ENCODE measurements around the gene TYMP.

Gene TYMP

DNA sequence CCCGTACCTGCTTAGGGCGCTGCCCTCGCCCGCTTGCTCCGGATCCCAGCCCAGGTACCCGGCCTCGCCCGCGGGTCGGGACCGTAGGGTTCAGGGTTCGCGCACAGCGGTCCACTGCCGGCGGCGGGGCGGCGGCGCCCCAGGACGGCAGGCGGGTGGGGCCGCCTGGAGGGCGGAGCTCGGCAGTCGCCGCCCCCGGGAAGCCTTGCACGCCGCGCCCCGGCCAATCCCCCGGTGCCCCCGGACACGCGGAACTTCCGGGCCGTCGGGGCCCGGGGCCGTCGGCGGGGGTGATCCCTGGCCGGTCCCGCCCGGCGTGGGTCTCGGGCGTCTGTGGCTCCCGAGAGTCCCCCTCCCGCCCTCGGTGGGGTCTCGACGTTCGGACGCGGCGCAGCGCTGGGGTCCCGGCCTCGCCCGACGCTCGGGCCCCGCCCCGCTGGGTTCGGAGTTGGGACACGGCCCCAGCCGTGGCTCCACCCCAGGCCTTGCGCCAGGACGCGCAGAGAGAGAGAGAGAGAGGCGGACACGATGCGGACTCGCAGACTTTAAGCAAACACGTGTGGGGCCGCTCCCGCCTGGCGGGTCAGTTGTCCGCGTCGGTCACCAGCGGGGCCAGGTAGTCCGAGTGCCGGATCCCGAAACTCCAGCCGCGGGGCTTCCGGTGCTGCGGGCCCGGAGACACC, at the start of gene TYMP:
TYMP (minus strand) TSS at position 116 of the 683 bp plus-strand sequence. CDS start 303 bp downstream, outside the sequence.
- DNase-seq, result peak; percentile 88

DNA sequence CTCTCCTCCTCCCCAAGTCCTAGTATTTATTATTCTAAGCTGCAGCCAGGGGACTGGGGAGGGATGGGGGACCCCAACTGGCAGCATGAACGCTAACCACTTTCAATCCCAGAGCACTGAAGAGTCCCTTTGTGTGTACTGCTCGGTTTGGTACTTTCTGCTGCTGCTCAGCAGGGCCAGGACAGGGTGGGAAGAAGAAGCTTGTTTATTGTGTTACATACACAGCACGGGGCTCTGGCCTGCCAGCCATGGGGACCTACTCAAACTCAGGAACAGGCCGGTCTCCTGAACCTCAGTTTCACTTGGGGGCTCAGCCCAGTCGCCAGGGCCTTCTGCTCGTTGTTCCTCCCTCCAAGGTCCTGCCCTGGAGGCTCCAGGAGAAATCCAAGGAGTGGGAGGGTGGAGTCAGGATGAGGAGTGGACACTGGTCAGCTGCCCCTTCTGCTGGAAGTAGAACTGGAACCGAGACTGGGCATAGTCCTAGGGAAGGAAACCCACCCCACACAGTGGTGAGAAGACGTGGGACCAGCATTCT, 49.0 kb upstream of the TYMP start:
- DNase-seq, result no peak

DNA sequence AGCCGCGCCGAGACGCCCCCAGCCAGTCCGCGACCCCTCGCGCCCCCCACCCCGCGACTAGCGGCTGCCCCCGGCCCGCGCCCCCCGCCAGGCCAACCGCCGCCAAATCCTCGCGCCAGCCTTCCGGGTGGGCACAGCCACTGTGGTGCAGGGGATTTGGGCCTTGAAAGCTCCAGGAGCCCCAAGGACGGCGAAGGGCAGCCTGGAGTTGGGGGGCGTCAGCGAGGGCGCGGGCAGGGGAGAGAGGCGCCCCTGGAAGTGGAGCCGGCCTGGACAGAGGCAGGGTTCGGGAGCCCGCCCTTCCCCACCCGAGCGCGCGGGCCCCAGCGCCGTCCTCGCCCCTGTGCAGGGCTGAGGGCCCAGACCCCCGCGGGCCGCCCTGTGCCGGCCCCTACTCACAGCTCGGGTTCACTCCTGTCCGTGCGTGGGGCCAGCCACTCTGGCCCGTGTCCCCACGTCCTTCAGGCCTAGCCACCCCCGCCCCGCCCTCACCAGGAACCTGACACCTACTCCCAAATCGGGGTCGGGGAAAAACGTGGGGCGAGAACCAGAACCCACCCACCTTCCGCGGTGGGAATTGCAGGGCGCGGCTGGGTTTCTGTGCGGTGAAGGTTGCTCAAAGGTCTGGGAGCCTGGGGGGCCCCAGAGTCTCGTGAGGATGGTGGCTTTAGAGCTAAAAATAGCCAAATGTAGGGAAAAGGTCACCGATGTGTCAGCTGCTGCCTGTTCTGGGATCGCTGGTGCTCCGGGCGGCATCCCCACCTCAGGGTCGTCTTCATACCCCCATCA, 48.4 kb upstream of the TYMP start, which contains the start of gene CPT1B:
CPT1B (minus strand) TSS at position 441 of the 789 bp plus-strand sequence. CDS start 512 bp downstream, outside the sequence.
- DNase-seq, result no peak

GRCh38 chr22:50577697-50577986, 47.8 kb upstream of the TYMP start:
- DNase-seq, result no peak

DNA sequence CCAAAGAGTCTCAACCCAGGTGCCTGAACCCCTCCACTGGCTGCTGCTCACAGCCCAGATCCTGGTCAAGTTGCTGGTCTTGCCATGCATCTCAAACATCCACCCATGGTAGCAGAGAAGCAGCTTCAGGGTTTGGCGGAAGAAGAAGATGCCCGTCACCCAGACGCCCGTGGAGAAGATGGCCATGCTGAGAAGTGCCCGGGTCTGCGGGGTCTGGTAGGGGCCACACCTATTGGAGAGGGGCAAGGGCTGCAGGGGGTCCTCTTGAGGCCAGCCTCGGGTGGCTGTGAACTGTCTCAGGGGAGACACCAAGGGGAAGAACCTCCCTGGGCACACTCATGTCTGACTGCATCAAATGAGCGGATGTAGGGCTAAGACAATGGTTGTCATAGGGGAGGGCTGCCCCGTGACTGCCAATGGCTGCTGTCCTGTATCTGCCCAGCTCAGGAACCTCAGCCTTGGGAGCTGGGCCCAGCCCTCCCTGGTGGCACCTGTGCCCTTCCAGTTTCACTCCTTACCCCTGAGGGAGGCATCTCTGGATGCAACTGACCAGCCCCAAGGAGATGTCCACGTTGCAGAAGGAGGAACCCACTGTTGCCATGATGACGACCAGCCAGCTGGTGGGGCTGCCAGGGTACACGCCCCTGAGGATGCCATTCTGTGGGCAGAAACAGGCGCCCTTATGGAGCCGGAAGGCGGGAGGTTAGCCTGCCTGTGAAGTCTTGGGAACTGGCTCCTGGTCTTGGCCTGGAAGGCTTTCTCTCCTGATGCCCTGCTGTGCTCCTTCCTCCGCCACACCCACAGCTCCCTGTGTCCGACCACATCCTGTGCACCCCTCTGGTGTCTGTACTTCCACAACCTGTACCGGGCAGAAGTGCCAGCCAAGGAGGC, 47.2 kb upstream of the TYMP start:
- DNase-seq, result no peak

GRCh38 chr22:50576070-50576469, 46.3 kb upstream of the TYMP start:
- no peak for DNase-seq

DNA sequence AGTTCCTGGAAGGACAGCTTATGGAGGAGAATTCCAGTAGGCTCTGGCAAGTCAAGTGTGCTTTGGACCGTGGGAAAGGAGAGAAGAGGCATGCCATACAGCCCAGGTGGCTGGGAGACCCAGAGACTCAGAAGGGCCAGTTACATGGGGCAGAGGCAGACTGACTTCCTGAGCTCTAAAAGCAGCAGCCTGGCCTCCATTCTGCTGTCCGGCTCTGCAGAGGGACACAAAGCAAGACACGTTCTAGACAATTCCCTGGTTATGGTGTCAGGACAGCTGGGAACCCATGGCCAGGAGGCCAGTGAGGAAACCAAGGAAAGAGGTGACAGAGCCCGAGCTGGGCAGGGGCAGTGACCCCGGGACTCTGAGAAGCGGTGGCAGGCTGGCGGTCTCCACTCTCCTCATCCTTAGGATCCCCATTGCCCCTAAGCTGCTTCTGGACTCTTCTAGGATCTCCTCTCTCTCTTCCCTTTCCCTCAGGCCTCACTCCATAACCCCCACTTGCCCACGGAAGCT, 45.7 kb upstream of the TYMP start:
- DNase-seq, result no peak

- no peak for DNase-seq
These were observed 44.6 kb upstream of the TYMP start for GRCh38 chr22:50574383-50574755.

- DNase-seq, result no peak
These were observed 43.9 kb upstream of the TYMP start for GRCh38 chr22:50573491-50574382.

DNA sequence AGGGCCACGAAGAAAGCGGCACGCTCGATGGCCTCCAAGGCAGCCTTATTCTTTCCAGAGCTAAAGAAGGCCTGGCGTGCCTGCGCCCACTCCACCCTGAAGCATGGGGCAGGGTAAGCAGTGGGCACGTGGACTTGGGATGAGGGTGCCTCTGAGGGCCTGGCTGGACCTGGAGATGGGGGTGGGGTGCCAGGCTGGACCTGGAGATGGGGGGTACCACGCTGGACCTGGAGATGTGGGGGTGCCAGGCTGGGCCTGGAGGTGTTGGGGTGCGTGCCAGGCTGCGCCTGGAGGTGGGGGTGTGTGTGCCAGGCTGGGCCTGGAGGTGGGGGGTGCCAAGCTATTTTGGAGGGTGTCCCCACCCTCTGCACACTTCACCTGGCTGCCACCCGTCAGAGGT, 43.2 kb upstream of the TYMP start:
- DNase-seq, result no peak

- DNase-seq, result no peak
These were observed 41.7 kb upstream of the TYMP start for GRCh38 chr22:50571264-50572175.

- DNase-seq, result no peak
These were observed 41.0 kb upstream of the TYMP start for GRCh38 chr22:50570861-50571260.

DNA sequence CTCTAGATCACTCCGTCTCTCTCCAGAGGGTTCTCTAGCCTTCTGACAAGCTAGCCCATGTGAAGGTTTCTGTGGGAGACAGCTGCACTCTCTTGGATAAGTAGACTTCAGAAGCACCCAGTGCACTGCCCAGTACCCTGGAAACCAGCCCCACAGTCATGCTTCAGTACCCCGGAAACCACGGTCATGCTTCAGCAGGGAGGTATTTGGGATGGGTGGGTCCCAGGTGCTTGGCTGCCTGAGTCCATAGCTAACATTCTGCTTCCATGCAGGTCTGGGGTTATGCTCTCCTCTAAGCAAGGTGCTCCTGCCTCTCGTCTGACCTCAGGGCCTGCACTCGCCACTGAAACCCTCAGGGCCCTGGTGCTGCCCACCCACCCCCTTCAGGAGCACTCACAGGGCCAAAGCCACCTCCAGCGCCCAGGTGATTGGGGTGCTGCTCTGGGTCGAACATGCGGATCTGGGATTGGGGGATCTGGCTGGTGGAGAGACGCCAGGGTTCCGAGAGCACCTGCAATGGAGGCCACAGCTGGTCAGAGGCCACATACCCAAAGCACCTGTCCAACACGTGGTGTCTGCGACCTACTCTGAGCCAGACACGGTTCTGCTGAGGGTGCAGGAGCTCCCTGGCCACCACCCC, 40.2 kb upstream of the TYMP start:
- DNase-seq, result no peak

DNA sequence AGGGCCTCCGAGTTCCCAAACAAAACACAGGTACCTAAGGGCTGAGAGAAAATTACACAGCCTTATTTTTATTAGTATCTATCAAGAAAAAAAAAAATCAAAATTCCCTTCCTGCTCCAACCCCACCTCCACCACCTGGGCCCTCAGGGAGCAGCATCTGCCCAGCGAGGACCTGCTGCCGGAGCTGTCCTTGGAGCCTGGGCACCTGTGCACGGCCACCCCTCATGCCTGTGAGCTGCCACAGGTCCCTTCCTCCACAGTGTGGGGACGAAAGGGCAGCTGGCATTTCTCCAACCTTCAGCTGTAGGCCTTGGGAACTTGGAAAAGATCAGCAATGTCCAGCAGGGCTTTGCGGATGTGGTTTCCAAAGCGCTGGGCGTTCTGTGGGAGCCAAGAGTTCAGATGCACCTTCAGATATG, 39.2 kb upstream of the TYMP start:
- DNase-seq, result no peak

DNA sequence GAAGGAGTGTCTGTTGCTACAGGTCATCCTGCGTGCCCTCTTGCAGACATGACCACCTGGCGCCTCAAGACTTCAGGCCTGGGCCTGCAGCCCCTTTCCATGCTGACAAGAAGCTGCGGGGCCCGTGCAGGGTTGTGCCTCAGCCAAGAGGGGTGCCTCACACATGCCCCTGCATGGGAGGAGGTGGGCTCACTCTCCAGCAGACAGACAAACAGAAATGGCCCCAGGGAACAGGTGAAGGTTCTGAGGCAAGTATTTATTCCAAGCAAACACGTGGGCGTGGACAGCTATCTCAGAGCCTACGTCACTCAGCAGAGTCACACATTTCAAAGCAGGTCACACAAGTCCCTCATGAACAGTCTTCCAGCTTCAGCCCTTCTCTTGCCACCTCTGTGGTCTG, 38.8 kb upstream of the TYMP start:
- no peak for DNase-seq

GRCh38 chr22:50567721-50568252, 38.0 kb upstream of the TYMP start:
- no peak for DNase-seq

GRCh38 chr22:50564289-50564688, 34.5 kb upstream of the TYMP start:
- no peak for DNase-seq

GRCh38 chr22:50563413-50564160, 33.8 kb upstream of the TYMP start:
- no peak for DNase-seq
